Measurements from ENCODE around the gene TPPP2. TPM values are rescaled to one million over a fixed set of nuclear protein-coding genes. Genes with fewer than 3 reads are reported as not detected.

Gene TPPP2
- total RNA-seq, 1 donor from 2014 or later: not detected

DNA sequence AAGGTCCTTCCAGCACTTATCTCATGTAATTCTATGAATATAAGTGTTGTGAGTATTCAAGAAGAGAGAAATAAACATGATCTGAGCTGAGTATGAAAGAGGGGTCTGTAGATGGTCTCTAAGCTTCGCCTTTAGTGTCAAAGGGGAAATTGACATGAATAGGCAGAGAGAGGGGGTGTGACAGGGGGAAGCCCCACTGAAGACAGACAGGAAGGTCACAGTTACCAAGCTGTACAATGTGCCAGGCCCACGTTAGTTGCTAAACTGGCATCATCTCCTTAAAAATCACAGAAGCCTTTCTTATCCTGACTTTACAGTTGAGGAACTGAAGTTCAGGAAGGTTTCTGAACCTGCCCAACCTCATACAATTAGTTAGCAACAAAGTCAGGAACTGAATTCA is 47.7 kb downstream of the TPPP2 start:
- TF ChIP-seq, protein P1, sequence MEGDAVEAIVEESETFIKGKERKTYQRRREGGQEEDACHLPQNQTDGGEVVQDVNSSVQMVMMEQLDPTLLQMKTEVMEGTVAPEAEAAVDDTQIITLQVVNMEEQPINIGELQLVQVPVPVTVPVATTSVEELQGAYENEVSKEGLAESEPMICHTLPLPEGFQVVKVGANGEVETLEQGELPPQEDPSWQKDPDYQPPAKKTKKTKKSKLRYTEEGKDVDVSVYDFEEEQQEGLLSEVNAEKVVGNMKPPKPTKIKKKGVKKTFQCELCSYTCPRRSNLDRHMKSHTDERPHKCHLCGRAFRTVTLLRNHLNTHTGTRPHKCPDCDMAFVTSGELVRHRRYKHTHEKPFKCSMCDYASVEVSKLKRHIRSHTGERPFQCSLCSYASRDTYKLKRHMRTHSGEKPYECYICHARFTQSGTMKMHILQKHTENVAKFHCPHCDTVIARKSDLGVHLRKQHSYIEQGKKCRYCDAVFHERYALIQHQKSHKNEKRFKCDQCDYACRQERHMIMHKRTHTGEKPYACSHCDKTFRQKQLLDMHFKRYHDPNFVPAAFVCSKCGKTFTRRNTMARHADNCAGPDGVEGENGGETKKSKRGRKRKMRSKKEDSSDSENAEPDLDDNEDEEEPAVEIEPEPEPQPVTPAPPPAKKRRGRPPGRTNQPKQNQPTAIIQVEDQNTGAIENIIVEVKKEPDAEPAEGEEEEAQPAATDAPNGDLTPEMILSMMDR (IDR thresholded peaks at IDR 0.05; ENCODE audit: insufficient read depth, low read length, poor library complexity, severe bottlenecking): no peak
- H3K27me3 ChIP-seq (ENCODE audit: control insufficient read depth, insufficient read depth, low read length): no peaks in the 10 kb centered on the region

DNA sequence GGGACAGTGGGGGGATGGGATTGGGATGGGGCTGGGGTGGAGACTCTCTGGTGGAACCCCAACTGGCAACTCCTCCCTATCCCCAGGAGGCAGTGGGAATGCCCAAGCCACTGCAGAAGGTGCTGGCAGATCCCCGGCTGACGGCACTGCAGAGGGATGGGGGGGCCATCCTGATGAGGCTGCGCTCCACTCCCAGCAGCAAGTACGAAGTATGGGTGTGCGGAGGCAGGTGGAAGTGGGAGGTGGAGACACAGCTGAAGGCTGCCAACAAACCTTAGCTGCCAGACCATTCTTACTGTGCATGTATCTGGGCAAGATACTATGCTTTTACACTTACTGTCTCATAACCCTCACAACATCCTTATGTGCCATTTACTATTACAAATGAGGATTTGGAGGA is 48.3 kb downstream of the TPPP2 start:
- no peak for DNase-seq (ENCODE audit: low read depth)
- Histone ChIP-seq H3K36me3 (ENCODE audit: control insufficient read depth, insufficient read depth, low read length) (peaks cover 12% of the 10 kb centered on the region), H3K27me3 (ENCODE audit: control insufficient read depth, insufficient read depth, low read length) (no peaks in the 10 kb centered on the region), H3K4me3 (ENCODE audit: low read depth, low read length) (no peak overlapping the region)
- TF ChIP-seq, protein P1 (IDR thresholded peaks at IDR 0.05; ENCODE audit: insufficient read depth, low read length, poor library complexity, severe bottlenecking): no peak

More for the DNA sequence above, 47.7 kb downstream of the TPPP2 start:
- Histone ChIP-seq H3K36me3 (ENCODE audit: control insufficient read depth, insufficient read depth, low read length) (peaks cover 12% of the 10 kb centered on the region), H3K4me3 (ENCODE audit: low read depth, low read length) (no peak overlapping the region)
- no peak for DNase-seq (ENCODE audit: low read depth)

GRCh38 chr14:21078726-21079125 is 48.7 kb downstream of the TPPP2 start:
- no peak overlapping the region for H3K4me3 ChIP-seq (ENCODE audit: low read depth, low read length)
- H3K36me3 ChIP-seq (ENCODE audit: control insufficient read depth, insufficient read depth, low read length): peaks cover 12% of the 10 kb centered on the region
- DNase-seq (ENCODE audit: low read depth): no peak
- H3K27me3 ChIP-seq (ENCODE audit: control insufficient read depth, insufficient read depth, low read length): no peaks in the 10 kb centered on the region
- TF ChIP-seq, protein P1 (IDR thresholded peaks at IDR 0.05; ENCODE audit: insufficient read depth, low read length, poor library complexity, severe bottlenecking): no peak

GRCh38 chr14:21081521-21082142 is 51.6 kb downstream of the TPPP2 start:
- Histone ChIP-seq H3K36me3 (ENCODE audit: control insufficient read depth, insufficient read depth, low read length) (peaks cover 4% of the 10 kb centered on the region), H3K27me3 (ENCODE audit: control insufficient read depth, insufficient read depth, low read length) (no peaks in the 10 kb centered on the region), H3K4me3 (ENCODE audit: low read depth, low read length) (no peak overlapping the region)
- DNase-seq (ENCODE audit: low read depth): no peak
- TF ChIP-seq, protein P1 (IDR thresholded peaks at IDR 0.05; ENCODE audit: insufficient read depth, low read length, poor library complexity, severe bottlenecking): no peak

Other genes with a start within 250 kb of the TPPP2 start
- gene RNASE6, start 248.9 kb upstream of the TPPP2 start, total RNA-seq: not detected in 2 replicates
- not detected in 2 replicates for gene RNASE1, start 227.4 kb upstream of the TPPP2 start, total RNA-seq
- gene RNASE3, start 138.8 kb upstream of the TPPP2 start, total RNA-seq: not detected in 2 replicates
- not detected in 2 replicates for gene RNASE2, start 74.7 kb upstream of the TPPP2 start, total RNA-seq
- 83.2 and 93.0 TPM in 2 replicates for gene METTL17, start 40.2 kb upstream of the TPPP2 start, total RNA-seq
- gene SLC39A2, start 30.9 kb upstream of the TPPP2 start, total RNA-seq: 0.25 TPM in 1 of 2 replicates, not detected in the other
- 5.2 and 10.5 TPM in 2 replicates for gene NDRG2, start 5.2 kb upstream of the TPPP2 start, total RNA-seq
- gene RNASE13, start 4.6 kb downstream of the TPPP2 start, total RNA-seq: not detected in 2 replicates
- not detected in 2 replicates for gene RNASE7, start 12.1 kb downstream of the TPPP2 start, total RNA-seq
- not detected in 2 replicates for gene RNASE8, start 27.6 kb downstream of the TPPP2 start, total RNA-seq
- 59.4 and 59.7 TPM in 2 replicates for gene ARHGEF40, start 40.1 kb downstream of the TPPP2 start, total RNA-seq
- 25.5 and 34.5 TPM in 2 replicates for gene ZNF219, start 68.4 kb downstream of the TPPP2 start, total RNA-seq
- not detected in 2 replicates for gene TMEM253, start 70.8 kb downstream of the TPPP2 start, total RNA-seq
- gene OR5AU1, start 125.8 kb downstream of the TPPP2 start, total RNA-seq: not detected in 2 replicates
- gene HNRNPC, start 239.2 kb downstream of the TPPP2 start, total RNA-seq: 723 and 773 TPM in 2 replicates
- gene RPGRIP1, start 249.9 kb downstream of the TPPP2 start, total RNA-seq: not detected in 2 replicates